Measurements from ENCODE around the gene MSH2. TPM values are rescaled to one million over a fixed set of nuclear protein-coding genes. Genes with fewer than 3 reads are reported as not detected.

MSH2 gene
- total RNA-seq (10 to 100 TPM; 24.3 to 25.3 TPM), polyA plus RNA-seq (ENCODE audit: insufficient read depth, low read depth, low replicate concordance) (23.5 TPM)
- long read RNA-seq, donor 1, transcript MSH2-201 (16 exons, 3,307 nt), result major isoform, 17 of 35 reads
- long read RNA-seq, donor 1, partial matches to known transcripts, result 18 of 35 reads
- long read RNA-seq, donor 1, other reads (novel, unspliced or antisense), result 0 of 35 reads
- long read RNA-seq, donor 2, transcript MSH2-201 (16 exons, 3,307 nt), result major isoform, 8 of 8 reads
- long read RNA-seq, donor 2, partial matches to known transcripts, result 0 of 8 reads
- long read RNA-seq, donor 2, other reads (novel, unspliced or antisense), result 0 of 8 reads

- intact Hi-C loops (cut with DNase I; ENCODE audit: low total_unique reads), result no loop called here
- 0 to 1% methylated on average over 24 to 73 of the region's 73 CpGs for WGBS, 2 donors
- Histone ChIP-seq H3K4me3 (peak within 1 kb of the TSS; percentile 70 to 93), H3K27ac (peak within 1 kb of the TSS; percentile 39 to 52), H3K36me3 (ENCODE audit: low read depth, missing control alignments) (no peaks in the 10 kb centered on the region), H3K27me3 (no peaks in the 10 kb centered on the region), H3K9me3 (no peaks in the 10 kb centered on the region), H3K4me1 (peaks cover 8% of the 10 kb centered on the region)
- DNase-seq, result peak; percentile 96
- TF ChIP-seq POLR2A (IDR thresholded peaks at IDR 0.05), result no peak
- TF ChIP-seq, protein P1, sequence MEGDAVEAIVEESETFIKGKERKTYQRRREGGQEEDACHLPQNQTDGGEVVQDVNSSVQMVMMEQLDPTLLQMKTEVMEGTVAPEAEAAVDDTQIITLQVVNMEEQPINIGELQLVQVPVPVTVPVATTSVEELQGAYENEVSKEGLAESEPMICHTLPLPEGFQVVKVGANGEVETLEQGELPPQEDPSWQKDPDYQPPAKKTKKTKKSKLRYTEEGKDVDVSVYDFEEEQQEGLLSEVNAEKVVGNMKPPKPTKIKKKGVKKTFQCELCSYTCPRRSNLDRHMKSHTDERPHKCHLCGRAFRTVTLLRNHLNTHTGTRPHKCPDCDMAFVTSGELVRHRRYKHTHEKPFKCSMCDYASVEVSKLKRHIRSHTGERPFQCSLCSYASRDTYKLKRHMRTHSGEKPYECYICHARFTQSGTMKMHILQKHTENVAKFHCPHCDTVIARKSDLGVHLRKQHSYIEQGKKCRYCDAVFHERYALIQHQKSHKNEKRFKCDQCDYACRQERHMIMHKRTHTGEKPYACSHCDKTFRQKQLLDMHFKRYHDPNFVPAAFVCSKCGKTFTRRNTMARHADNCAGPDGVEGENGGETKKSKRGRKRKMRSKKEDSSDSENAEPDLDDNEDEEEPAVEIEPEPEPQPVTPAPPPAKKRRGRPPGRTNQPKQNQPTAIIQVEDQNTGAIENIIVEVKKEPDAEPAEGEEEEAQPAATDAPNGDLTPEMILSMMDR (IDR thresholded peaks at IDR 0.05), result no peak
These were observed at the start of gene MSH2 for GRCh38 chr2:47402805-47403608. Gene MSH2 (plus strand): TSS chr2:47403156. CDS start chr2:47403192, 36 bp downstream.

DNA sequence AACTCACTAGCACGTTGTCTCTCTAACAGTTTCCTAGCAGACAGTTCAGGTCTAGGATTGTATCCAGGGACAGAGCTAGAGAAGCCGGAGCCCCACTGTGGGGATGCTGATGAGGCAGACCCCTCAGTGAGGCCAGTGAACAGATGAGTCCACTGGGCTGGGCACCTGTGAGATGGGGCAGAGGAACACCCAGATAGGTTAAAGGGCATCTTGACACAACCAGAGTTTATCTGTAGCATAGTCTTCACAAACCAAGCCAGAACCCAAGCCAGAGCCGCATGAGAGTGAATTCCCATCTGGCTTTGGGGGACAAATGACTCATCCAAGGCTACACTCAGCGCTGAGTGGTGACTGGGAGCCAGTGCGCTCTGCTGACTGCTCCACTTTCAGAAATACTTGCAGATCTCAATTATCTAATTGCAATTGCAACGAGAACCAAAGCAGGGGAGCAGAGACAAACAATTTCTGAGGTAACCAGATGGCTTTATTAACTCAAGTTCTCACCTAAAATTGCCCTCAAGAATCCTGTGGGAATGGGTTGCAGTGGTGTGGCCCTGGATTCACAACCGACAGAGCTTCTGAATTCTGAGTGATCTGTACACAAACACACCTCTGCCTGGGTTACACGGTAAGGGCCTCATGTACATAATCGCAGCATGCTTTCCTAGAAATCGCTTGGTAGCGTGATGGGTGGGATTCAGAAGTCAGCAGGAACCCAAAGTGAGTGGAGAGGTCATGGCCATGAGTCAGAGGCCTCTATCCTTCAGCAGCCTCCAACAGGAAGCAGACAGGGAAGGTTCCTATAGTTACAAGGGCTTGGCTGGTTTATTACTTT lies 48.7 kb upstream of the MSH2 start:
- intact Hi-C loops (cut with DNase I; ENCODE audit: low total_unique reads), result no loop called here
- no peaks in the 10 kb centered on the region for H3K27me3 ChIP-seq
- no peaks in the 10 kb centered on the region for H3K36me3 ChIP-seq (ENCODE audit: low read depth, missing control alignments)
- DNase-seq, result no peak
- H3K9me3 ChIP-seq, result no peaks in the 10 kb centered on the region
- H3K27ac ChIP-seq, result no peak overlapping the region
- peaks cover 3% of the 10 kb centered on the region for H3K4me1 ChIP-seq
- TF ChIP-seq, protein P1 (IDR thresholded peaks at IDR 0.05), result no peak
- no peak for TF ChIP-seq POLR2A (IDR thresholded peaks at IDR 0.05)
- 80 to 87% methylated on average over 11 of the region's 11 CpGs for WGBS, 2 donors
- H3K4me3 ChIP-seq, result no peak overlapping the region

DNA sequence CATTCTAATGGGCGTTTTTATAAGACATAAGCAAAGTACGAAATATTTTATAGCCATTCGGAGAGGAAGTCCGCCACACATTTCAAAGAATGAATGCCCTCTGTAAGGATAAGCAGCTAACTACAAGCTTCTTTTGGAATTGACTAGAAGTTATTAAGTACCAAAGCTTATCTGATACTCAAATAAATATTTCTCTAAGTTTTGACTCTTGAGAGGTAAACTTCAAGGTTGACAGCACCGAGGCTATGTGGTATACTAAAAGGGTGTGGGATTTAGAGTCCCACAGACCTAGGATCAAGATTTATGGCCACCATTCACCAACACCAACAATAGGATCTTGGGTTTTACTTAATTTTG lies 48.1 kb upstream of the MSH2 start:
- Histone ChIP-seq H3K4me1 (peaks cover 3% of the 10 kb centered on the region), H3K27ac (no peak overlapping the region)
- 78 to 88% methylated on average over 5 of the region's 5 CpGs for WGBS, 2 donors

GRCh38 chr2:47357483-47357882 lies 45.5 kb upstream of the MSH2 start:
- intact Hi-C loops (cut with DNase I; ENCODE audit: low total_unique reads), result no loop called here
- no peaks in the 10 kb centered on the region for H3K9me3 ChIP-seq
- H3K27me3 ChIP-seq, result no peaks in the 10 kb centered on the region
- H3K4me1 ChIP-seq, result peaks cover 3% of the 10 kb centered on the region
- 46 to 66% methylated on average over 4 of the region's 4 CpGs for WGBS, 2 donors
- TF ChIP-seq, protein P1 (IDR thresholded peaks at IDR 0.05), result no peak
- TF ChIP-seq POLR2A (IDR thresholded peaks at IDR 0.05), result no peak
- H3K36me3 ChIP-seq (ENCODE audit: low read depth, missing control alignments), result no peaks in the 10 kb centered on the region
- no peak overlapping the region for H3K27ac ChIP-seq
- no peak overlapping the region for H3K4me3 ChIP-seq
- DNase-seq, result peak; percentile 76

More for the DNA sequence above, 48.1 kb upstream of the MSH2 start:
- DNase-seq, result no peak
- no peaks in the 10 kb centered on the region for H3K27me3 ChIP-seq
- no peaks in the 10 kb centered on the region for H3K9me3 ChIP-seq
- H3K36me3 ChIP-seq (ENCODE audit: low read depth, missing control alignments), result no peaks in the 10 kb centered on the region
- no peak overlapping the region for H3K4me3 ChIP-seq
- TF ChIP-seq POLR2A (IDR thresholded peaks at IDR 0.05), result no peak
- intact Hi-C loops (cut with DNase I; ENCODE audit: low total_unique reads), result no loop called here
